Measurements from ENCODE around the gene CASP5.

The CASP5 gene

DNA sequence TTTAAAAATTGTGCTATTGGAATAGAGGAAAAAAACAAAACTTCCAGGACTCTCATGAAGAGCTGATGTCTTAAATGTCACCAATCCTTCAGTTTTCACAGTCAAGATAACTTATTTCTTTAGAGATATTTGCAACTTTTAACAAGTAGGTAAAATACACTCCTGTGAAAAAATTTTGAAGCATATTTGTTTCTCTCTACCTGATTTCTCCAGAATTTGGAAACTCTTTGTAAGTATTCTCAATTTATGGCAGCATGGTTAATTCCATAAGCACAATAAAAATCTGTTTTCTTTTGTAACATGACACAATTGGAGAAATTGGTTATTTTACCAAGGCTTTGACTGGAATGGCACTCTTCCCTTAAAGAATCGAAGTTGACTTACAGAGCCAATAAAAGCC lies 58.7 kb downstream of the CASP5 start:
- no peak for DNase-seq

DNA sequence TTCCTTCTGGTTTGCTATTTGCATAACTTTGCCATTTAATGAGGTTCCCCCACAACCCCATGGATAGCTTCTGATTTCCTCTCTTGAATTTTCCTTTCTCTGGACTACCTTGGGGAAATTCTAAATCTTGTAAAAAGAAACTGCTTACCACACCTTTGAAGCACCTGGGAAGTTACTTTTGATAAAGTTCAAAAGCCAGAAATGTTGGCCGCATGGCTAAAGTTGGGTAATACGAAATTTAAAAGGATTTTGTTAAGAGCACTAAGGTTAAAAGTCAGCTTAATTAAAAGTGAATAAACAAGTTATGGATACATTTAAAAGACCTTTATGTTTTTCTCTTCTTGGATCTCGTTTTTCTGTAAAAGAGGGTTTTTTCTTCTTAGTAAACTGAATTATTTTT lies 60.1 kb downstream of the CASP5 start:
- no peak for DNase-seq

- no peak for DNase-seq
Measured at GRCh38 chr11:104957280-104957679, 65.7 kb downstream of the CASP5 start.

DNA sequence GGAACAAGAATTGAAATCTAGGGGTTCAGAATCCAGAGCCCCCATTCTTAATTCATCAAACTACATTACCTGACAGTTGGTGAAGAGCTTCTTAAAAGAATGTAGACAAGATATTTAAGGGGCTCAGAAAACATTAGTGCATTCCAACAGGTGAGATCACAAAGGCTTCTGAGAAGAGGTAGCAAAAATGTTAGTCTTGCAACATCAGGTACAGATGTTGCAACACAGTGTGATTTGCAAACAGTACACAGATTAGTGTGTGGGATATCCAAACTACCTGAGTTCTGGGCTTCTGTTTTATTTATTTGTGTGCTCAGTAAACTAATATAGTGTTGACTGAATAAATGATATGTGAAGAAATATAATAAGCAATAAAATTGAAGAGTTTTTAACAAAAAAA lies 66.4 kb downstream of the CASP5 start:
- no peak for DNase-seq

GRCh38 chr11:104946907-104947306 lies 76.1 kb downstream of the CASP5 start:
- peak; percentile 67 for DNase-seq

Measured in kidney glomerular epithelial cell (primary cell).